Fibroblast of mammary gland (primary cell): ENCODE measurements around the gene PITX2.
A peak's percentile ranks its signal among the peaks of the same experiment; 100 is the strongest.

Experiments
- DNase-seq: peaks from one replicate; pipeline ENCODE4 v3.0.0-alpha.2; 2010; ENCODE audit warnings: low read depth
- H3K4me3 ChIP-seq: 2 replicates; pipeline ENCODE4 v1.5.1; 2011; ENCODE audit warnings: low read depth, mild to moderate bottlenecking, low read length, moderate library complexity; ENCODE audit not compliant: control insufficient read depth
- CTCF ChIP-seq: conservative IDR thresholded peaks from 2 replicates; pipeline ENCODE4 v1.5.1; 2011; ENCODE audit warnings: low read depth, low read length, inconsistent platforms; ENCODE audit not compliant: control insufficient read depth, insufficient read depth

The PITX2 gene

GRCh38 chr4:110643096-110643495 is 20.2 kb upstream of the PITX2 start:
- TF ChIP-seq CTCF, result no peak
- H3K4me3 ChIP-seq, result no peak overlapping the region
- no peak for DNase-seq

- no peak for TF ChIP-seq CTCF
- H3K4me3 ChIP-seq, result no peak overlapping the region
- DNase-seq, result no peak
Measured at GRCh38 chr4:110641218-110641617, 18.3 kb upstream of the PITX2 start.

- no peak for DNase-seq
- H3K4me3 ChIP-seq, result no peak overlapping the region
- no peak for TF ChIP-seq CTCF
Measured at GRCh38 chr4:110640576-110640975, 17.7 kb upstream of the PITX2 start.

- DNase-seq, result no peak
- TF ChIP-seq CTCF, result no peak
- no peak overlapping the region for H3K4me3 ChIP-seq
Measured at GRCh38 chr4:110639207-110640090, 16.6 kb upstream of the PITX2 start.

GRCh38 chr4:110638089-110638746 is 15.3 kb upstream of the PITX2 start:
- no peak for TF ChIP-seq CTCF
- DNase-seq, result no peak
- H3K4me3 ChIP-seq, result no peak overlapping the region

- H3K4me3 ChIP-seq, result peak overlapping the region; percentile 51
- peak; percentile 33 for TF ChIP-seq CTCF
- no peak for DNase-seq
Measured at GRCh38 chr4:110637408-110638088, 14.7 kb upstream of the PITX2 start.
